K562 (cell line): ENCODE data around the gene MED28. TPM values are rescaled to one million over a fixed set of nuclear protein-coding genes. Genes with fewer than 3 reads are reported as not detected.

Experiments
- ATAC-seq: fragments of 200-7000 bp; cut with Tn5 transposase; 3 replicates; pipeline ENCODE4 v1.9.1; 2020; ENCODE audit warnings: moderate library complexity
- BruUV-seq: library from RNA; stranded (reverse); fragments of 400-500 nt; replicated peaks from 2 replicates; lab custom pipeline; 2021; lab: Mats Ljungman, UMichigan
- CTCF ChIA-PET: fragments of 300-600 bp; formaldehyde crosslinking; extraction: SDS; loops from one replicate; lab custom pipeline; 2021; ENCODE audit warnings: low intra/inter-chr PET ratio; lab: Yijun Ruan, JAX
- POLR2A ChIA-PET: fragments of 300-600, 350-650 bp; sonication (Branson Sonifier 250); formaldehyde crosslinking; extraction: SDS; loops from one replicate; lab custom pipeline; 2021; ENCODE audit warnings: antibody characterized with exemption, inconsistent platforms; lab: Yijun Ruan, JAX
- DNase-seq, 4 experiments: peaks; one replicate each; pipeline versions ENCODE4 v3.0.0 to v3.0.0-alpha.2; 2011 to 2018; ENCODE audit warnings: low spot score in 3 of 4, mixed read lengths in 3 of 4; ENCODE audit errors: extremely low read depth in 1 of 4
- FAIRE-seq: peaks from 2 replicates; lab custom pipeline; 2011; peaks lifted over from hg19 to GRCh38; lab: Jason Lieb, UNC
- H2AFZ ChIP-seq: 2 replicates; pipeline ENCODE4 v1.6.0; 2011; ENCODE audit warnings: low read depth, low read length, control low read depth, inconsistent platforms
- H3K27ac ChIP-seq: fragments of 200-600 bp; 3 replicates; pipeline ENCODE4 v1.8.0; 2011; ENCODE audit warnings: low read depth, mild to moderate bottlenecking, control low read depth, inconsistent platforms, low read length, moderate library complexity, mixed read lengths; ENCODE audit errors: extremely low read depth
- H3K27me3 ChIP-seq, 2 experiments: fragments of 300-600 bp in 1 of 2; 2 replicates in 1 of 2; 3 replicates in 1 of 2; pipeline versions ENCODE4 v1.6.0 to v1.8.0; 2011; ENCODE audit warnings: inconsistent platforms in 2 of 2, low read length in 2 of 2, mild to moderate bottlenecking in 1 of 2, mixed read lengths in 1 of 2, moderate library complexity in 1 of 2; ENCODE audit not compliant: control insufficient read depth in 2 of 2, insufficient read depth in 2 of 2
- H3K36me3 ChIP-seq: fragments of 300-600 bp; 3 replicates; pipeline ENCODE4 v1.8.0; 2011; ENCODE audit warnings: mild to moderate bottlenecking, low read length, inconsistent platforms; ENCODE audit not compliant: control insufficient read depth, insufficient read depth
- H3K4me1 ChIP-seq, 2 experiments: fragments of 200-600 bp in 1 of 2; replicated peaks in 1 of 2; 2 replicates in 1 of 2; 3 replicates in 1 of 2; pipeline versions ENCODE4 v1.5.1 to v1.8.0; 2011; ENCODE audit warnings: inconsistent platforms in 2 of 2, low read length in 2 of 2, mild to moderate bottlenecking in 1 of 2, mixed read lengths in 1 of 2, moderate library complexity in 1 of 2; ENCODE audit not compliant: control insufficient read depth in 2 of 2, insufficient read depth in 2 of 2
- H3K4me2 ChIP-seq: 2 replicates; pipeline ENCODE4 v1.6.1; 2011; ENCODE audit warnings: low read length, control low read depth, inconsistent platforms, mixed read lengths; ENCODE audit not compliant: insufficient read depth
- H3K4me3 ChIP-seq: fragments of 200-600 bp; sonication (generic), shearing (Covaris generic); 2 replicates; pipeline ENCODE4 v1.5.1; 2016; ENCODE audit warnings: control low read depth, inconsistent platforms
- H3K79me2 ChIP-seq: fragments of 200-600 bp; 3 replicates; pipeline ENCODE4 v1.8.0; 2011; ENCODE audit warnings: low read length, inconsistent platforms; ENCODE audit not compliant: control insufficient read depth, insufficient read depth
- H3K9ac ChIP-seq, 2 experiments: 2 replicates each; pipeline versions ENCODE4 v1.6.0 to v1.6.1; 2011; ENCODE audit warnings: low read depth in 2 of 2, low read length in 2 of 2, control low read depth in 1 of 2, inconsistent platforms in 1 of 2, mild to moderate bottlenecking in 1 of 2, mixed read lengths in 1 of 2; ENCODE audit not compliant: insufficient read depth in 1 of 2
- H3K9me1 ChIP-seq: one replicate; pipeline ENCODE4 v1.6.0; 2011; ENCODE audit warnings: inconsistent platforms, mild to moderate bottlenecking, low read length, moderate library complexity; ENCODE audit not compliant: control insufficient read depth, insufficient read depth
- H3K9me3 ChIP-seq: replicated peaks from 2 replicates; pipeline ENCODE4 v1.5.1; 2011; ENCODE audit warnings: low read depth, low read length, inconsistent platforms; ENCODE audit not compliant: control insufficient read depth, insufficient read depth
- H4K20me1 ChIP-seq: replicated peaks from 2 replicates; pipeline ENCODE4 v1.6.1; 2011; ENCODE audit warnings: low read length, inconsistent platforms, mixed read lengths; ENCODE audit not compliant: control insufficient read depth, insufficient read depth
- CC2D1A ChIP-seq: fragments of 450-650 bp; IDR thresholded peaks from 2 replicates; pipeline ENCODE4 v1.6.1; 2017; ENCODE audit warnings: mild to moderate bottlenecking
- CHCHD3 ChIP-seq: fragments of 250-450 bp; sonication (Bioruptor Pico); IDR thresholded peaks from 2 replicates; pipeline ENCODE4 v2.1.2; 2022; ENCODE audit warnings: mild to moderate bottlenecking
- CHD1 ChIP-seq: fragments of 200-600 bp; sonication (generic); IDR thresholded peaks from one replicate; pipeline ENCODE4 v1.6.1; 2012; ENCODE audit warnings: mild to moderate bottlenecking, moderate library complexity, low read length, inconsistent platforms
- FOXK2 ChIP-seq, 2 experiments: fragments of 450-650 bp; IDR thresholded peaks in 1 of 2; conservative IDR thresholded peaks in 1 of 2; 2 replicates each; pipeline ENCODE4 v1.6.1; 2016; ENCODE audit warnings: low read depth in 2 of 2, mild to moderate bottlenecking in 1 of 2
- HDAC3 ChIP-seq: fragments of 450-650 bp; IDR thresholded peaks from 2 replicates; pipeline ENCODE4 v1.6.1; 2018; ENCODE audit warnings: borderline replicate concordance, mild to moderate bottlenecking, moderate library complexity; ENCODE audit not compliant: partially characterized antibody
- HMG20B ChIP-seq: fragments of 250-450 bp; sonication (Bioruptor Pico); IDR thresholded peaks from 2 replicates; pipeline ENCODE4 v1.5.0; 2021; ENCODE audit warnings: mild to moderate bottlenecking
- RFX1 ChIP-seq: fragments of 450-650 bp; IDR thresholded peaks from 2 replicates; pipeline ENCODE4 v1.6.1; 2016; ENCODE audit warnings: mild to moderate bottlenecking, moderate library complexity
- SAFB ChIP-seq: fragments of 200-400 bp; formaldehyde crosslinking; IDR thresholded peaks from 2 replicates; pipeline ENCODE4 v1.6.1; 2017; ENCODE audit warnings: low read depth, low read length, borderline replicate concordance
- SUPT5H ChIP-seq: fragments of 450-650 bp; IDR thresholded peaks from 2 replicates; pipeline ENCODE4 v1.6.1; 2016
- TCF7 ChIP-seq: sonication (generic); IDR thresholded peaks from 2 replicates; pipeline ENCODE4 v1.6.1; 2016; ENCODE audit warnings: antibody characterized with exemption, borderline replicate concordance
- XRCC4 ChIP-seq: IDR thresholded peaks from one replicate; pipeline ENCODE4 v1.6.1; 2011; ENCODE audit not compliant: insufficient read depth, insufficient read length; ENCODE audit errors: extremely low read depth
- ZNF121 ChIP-seq: sonication (generic); formaldehyde crosslinking; conservative IDR thresholded peaks from 2 replicates; pipeline ENCODE4 v1.8.0; 2022; ENCODE audit warnings: missing genetic modification reagents
- ZNF561 ChIP-seq: fragments of 450-650 bp; formaldehyde crosslinking; conservative IDR thresholded peaks from 2 replicates; pipeline ENCODE4 v1.4.0; 2020; ENCODE audit warnings: mild to moderate bottlenecking, moderate library complexity
- WGBS: fragments of 100-300 bp; shearing (Covaris generic); methylation state at CpG from one replicate; pipeline ENCODE4 v1.1.6; 2016; ENCODE audit warnings: low coverage, mixed read lengths; ENCODE audit not compliant: insufficient coverage; ENCODE audit errors: missing lambda C conversion rate; 5-methylcytosine and 5-hydroxymethylcytosine counted together
- in situ Hi-C: fragments of 300-500 bp; cut with MboI; formaldehyde crosslinking; loops from 4 replicates; pipeline ENCODE4 v1.15.0; 2018; ENCODE audit warnings: inconsistent platforms, mixed read lengths
- intact Hi-C: fragments of 100-400 bp; cut with micrococcal nuclease; formaldehyde crosslinking; loops from 2 replicates; pipeline ENCODE4 v1.14.2; 2022
- polyA plus RNA-seq, 8 experiments: library from polyadenylated mRNA; depleted of rRNA in 4 of 8; stranded (reverse) in 5 of 8; unstranded in 3 of 8; fragments of >200 nt; fragmentation: Nextera tagmentation in 2 of 8; fragmentation: Illumina TruSeq in 1 of 8; extraction: Ambion mirVana in 2 of 8; extraction: Trizol in 1 of 8; gene quantifications; 2 replicates each; pipeline versions ENCODE4 v1.2.1 to v1.2.3, GENCODE V29; 2011 to 2014; ENCODE audit warnings: inconsistent platforms in 1 of 8, missing spikeins in 1 of 8
- total RNA-seq, 7 experiments: library from RNA; depleted of rRNA in 6 of 7; stranded (reverse); fragments of >200 nt in 6 of 7; fragmentation: Illumina TruSeq in 2 of 7; extraction: Trizol in 2 of 7; gene quantifications; 2 replicates each; pipeline versions ENCODE4 v1.2.1 to v1.2.3, GENCODE V29; 2011 to 2021; ENCODE audit warnings: low replicate concordance in 1 of 7
- TF ChIP-seq, protein P1 (sequence below): sonication (generic); formaldehyde crosslinking; IDR thresholded peaks from 2 replicates; pipeline ENCODE4 v1.8.1; 2023; ENCODE audit warnings: mild to moderate bottlenecking, missing genetic modification reagents
- TF ChIP-seq, protein P2 (sequence below): fragments of 450-650 bp; formaldehyde crosslinking; IDR thresholded peaks from 2 replicates; pipeline ENCODE4 v1.4.0; 2022; ENCODE audit warnings: mild to moderate bottlenecking, moderate library complexity

The MED28 gene
- total and polyA plus RNA-seq, 9 of the 15 experiments (the other 6 are each of a cell fraction or from before 2014, with no cell fraction given) = 15.5 to 93.8 (median 50.5) TPM

DNA sequence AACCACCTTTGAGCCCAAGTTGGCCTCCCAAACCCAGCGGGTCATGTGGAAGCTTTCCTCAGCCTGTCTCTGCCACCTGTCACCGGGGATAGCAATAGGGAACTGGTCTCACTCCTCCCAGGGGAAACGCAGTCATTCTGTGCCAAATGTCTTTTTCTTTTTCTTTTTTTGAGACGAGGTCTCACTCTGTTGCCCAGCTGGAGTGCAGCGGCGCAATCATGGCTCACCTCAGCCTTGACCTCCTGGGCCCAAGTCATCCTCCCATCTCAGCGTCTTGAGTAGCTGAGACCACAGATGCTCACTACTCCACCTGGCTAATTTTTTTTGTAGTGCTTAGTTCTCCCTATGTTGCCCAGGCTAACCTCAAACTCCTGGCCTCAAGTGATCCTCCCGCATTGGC is 40.3 kb downstream of the MED28 start:
- no peaks in the 10 kb centered on the region for H3K36me3 ChIP-seq
- peaks cover 21 to 41% of the 10 kb centered on the region in 2 experiments; a peak in 4 of 5 replicates for H3K27me3 ChIP-seq
- POLR2A ChIA-PET = no interaction called here
- intact Hi-C loops (no loop called here), in situ Hi-C loops (loop anchor here (25.0 kb wide), 1 partner anchor 933 kb away; no protein-coding TSS in a partner anchor)
- TF ChIP-seq SUPT5H (no peak), HMG20B (no peak), SAFB (no peak), RFX1 (no peak), XRCC4 (no peak), FOXK2 (conservative IDR thresholded peaks at IDR 0.05 in 1 of 2, IDR thresholded peaks at IDR 0.05 in 1 of 2; ENCODE audit: low read depth in 2 of 2) (no peak), HDAC3 (no peak), CHD1 (no peak), CHCHD3 (no peak), CC2D1A (no peak), ZNF561 (CRISPR knock-in tag) (no peak), ZNF121 (CRISPR knock-in tag) (no peak), TCF7 (no peak)
- TF ChIP-seq, protein P1, sequence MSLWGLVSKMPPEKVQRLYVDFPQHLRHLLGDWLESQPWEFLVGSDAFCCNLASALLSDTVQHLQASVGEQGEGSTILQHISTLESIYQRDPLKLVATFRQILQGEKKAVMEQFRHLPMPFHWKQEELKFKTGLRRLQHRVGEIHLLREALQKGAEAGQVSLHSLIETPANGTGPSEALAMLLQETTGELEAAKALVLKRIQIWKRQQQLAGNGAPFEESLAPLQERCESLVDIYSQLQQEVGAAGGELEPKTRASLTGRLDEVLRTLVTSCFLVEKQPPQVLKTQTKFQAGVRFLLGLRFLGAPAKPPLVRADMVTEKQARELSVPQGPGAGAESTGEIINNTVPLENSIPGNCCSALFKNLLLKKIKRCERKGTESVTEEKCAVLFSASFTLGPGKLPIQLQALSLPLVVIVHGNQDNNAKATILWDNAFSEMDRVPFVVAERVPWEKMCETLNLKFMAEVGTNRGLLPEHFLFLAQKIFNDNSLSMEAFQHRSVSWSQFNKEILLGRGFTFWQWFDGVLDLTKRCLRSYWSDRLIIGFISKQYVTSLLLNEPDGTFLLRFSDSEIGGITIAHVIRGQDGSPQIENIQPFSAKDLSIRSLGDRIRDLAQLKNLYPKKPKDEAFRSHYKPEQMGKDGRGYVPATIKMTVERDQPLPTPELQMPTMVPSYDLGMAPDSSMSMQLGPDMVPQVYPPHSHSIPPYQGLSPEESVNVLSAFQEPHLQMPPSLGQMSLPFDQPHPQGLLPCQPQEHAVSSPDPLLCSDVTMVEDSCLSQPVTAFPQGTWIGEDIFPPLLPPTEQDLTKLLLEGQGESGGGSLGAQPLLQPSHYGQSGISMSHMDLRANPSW = no peak
- TF ChIP-seq, protein P2, sequence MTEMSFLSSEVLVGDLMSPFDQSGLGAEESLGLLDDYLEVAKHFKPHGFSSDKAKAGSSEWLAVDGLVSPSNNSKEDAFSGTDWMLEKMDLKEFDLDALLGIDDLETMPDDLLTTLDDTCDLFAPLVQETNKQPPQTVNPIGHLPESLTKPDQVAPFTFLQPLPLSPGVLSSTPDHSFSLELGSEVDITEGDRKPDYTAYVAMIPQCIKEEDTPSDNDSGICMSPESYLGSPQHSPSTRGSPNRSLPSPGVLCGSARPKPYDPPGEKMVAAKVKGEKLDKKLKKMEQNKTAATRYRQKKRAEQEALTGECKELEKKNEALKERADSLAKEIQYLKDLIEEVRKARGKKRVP = no peak
- H3K79me2 ChIP-seq = no peaks in the 10 kb centered on the region
- H3K9ac ChIP-seq = no peak overlapping the region
- no peaks in the 10 kb centered on the region for H3K9me1 ChIP-seq
- no peak overlapping the region for H3K4me2 ChIP-seq
- H3K9me3 ChIP-seq = no peaks in the 10 kb centered on the region
- H2AFZ ChIP-seq = no peak overlapping the region
- 1% methylated on average over 8 of the region's 8 CpGs for WGBS
- H3K4me1 ChIP-seq = 0 out of 5 replicates have a peak, but pooled peaks cover 0 to 3% of the 10 kb centered on the region in 2 experiments
- CTCF ChIA-PET = no interaction called here
- H4K20me1 ChIP-seq = no peaks in the 10 kb centered on the region; the same call in none of the 2 replicates
- ATAC-seq (peak; percentile 27; the same call in 1 of the 3 replicates), DNase-seq (no peak), FAIRE-seq (no peak)
- no peak overlapping the region for H3K27ac ChIP-seq
- BruUV-seq = no TSS peak
- H3K4me3 ChIP-seq = no peak overlapping the region
